ENCODE results near the gene SLC13A3.

SLC13A3 gene

DNA sequence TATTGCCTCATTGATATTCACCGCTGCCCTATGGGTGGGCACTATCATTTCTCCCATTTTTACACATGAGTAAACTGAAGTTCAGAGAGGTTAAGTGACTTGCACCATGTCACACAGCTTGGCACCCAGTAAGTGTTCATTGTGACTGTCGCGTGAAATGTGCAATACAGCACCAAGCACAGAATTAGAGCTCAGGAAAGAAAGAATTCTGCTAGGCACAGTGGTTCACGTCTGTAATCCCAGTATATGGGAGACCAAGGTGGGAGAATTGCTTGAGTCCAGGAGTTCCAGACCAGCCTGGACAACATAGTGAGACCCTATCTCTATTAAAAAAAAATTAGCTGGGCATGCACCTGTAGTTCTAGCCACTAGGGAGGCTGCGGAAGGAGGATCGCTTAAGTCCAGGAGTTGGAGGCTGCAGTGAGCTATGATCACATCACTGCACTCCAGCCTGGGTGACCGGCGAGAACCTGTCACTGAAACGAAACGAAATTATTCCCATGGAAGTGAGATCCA lies 626 bp downstream of the SLC13A3 start:
- DNase-seq = no peak

DNA sequence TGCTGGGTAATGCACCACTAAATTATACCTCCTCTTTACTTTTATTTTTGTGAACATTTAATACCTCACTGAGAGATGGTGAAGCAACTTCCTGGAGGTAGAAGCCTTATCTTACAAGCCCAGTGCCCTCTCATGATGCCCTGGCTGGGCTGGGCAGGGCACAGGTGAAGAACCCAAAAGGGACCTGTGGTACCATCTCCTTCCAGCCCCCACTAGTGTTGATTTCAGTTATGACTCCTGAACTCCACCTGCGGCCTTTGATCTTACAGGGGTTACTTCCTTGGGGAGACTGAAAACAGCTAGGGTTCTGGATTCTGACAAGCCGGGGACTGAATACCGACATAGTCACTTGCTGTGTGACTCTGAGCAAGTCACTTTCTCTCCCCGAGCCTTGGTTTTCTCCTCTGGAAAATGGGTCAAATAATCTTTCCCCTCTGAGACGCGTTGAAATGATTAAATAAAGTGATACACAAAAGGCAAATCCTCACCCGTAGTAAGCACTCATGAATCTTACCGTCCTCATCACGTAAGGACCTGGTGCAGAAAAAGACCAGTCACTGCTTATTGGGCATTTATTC lies 1.2 kb downstream of the SLC13A3 start:
- no peak for DNase-seq

DNA sequence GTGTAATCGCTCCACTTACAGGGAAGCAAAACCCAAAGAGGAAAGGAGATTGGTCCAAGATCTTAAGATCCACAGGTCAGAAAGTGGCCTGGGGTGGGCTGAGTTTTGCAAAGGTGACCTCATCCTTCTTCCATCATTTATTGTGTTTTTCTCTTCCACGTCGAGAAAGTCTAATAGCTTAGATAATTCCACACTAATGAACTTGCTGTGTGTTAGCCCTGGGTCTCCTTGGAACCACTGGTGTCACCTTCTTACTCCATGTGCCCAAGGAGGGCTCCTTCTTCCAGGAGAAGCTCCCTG lies 1.7 kb downstream of the SLC13A3 start:
- no peak for DNase-seq

DNA sequence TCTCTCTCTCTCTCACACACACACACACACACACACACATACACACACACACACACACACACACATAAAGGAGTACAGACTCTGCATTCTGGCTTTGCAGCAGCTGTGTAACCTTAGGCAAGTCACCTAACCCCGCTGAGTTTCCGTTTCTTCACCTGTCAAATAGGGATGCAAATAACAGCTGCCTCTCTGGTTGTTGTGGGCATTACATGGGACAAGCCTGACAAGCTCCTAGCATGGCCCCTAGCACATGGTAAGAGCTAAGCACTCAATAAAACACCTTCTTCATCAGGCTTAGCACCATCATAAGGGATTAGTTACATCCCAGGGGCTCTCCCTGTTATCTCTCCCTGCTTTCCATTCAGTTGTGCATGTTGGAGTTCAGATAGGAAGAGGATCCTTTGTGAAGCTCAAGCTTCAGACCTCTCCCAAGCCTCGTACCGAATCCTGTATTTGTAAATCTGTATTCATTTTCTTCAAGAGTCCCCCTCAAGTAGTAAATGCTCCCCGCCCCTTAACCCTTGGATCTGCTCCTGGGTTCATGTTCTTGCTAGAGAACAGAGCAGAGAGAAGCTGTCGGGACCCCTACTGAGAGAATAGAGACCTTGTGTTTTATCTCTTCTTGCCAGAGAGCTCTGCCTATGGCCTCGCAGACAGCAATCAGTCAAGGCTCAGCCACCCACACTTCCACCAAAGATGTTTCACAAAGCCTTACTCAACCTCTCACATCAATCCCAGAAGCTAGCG lies 2.2 kb downstream of the SLC13A3 start:
- no peak for DNase-seq

DNA sequence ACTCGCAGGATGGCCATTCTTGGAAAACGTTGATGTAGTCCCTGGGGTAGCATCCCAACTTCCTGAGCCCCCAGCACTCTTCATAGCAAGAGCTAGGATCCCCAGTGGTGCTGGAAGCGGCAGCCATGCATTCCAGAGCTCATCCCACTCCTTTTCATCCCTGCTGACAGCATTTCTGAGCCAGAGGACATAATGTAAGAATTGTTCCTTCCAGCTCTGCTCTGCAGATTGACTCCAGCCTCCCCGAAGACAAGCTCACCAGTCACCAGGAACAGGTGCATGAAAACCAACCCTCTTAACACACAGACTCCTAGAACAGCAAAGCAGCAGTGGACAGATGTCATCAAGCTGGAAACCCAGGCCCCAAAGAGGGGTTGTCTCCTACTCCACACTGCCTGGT lies 3.8 kb downstream of the SLC13A3 start:
- DNase-seq = no peak

DNA sequence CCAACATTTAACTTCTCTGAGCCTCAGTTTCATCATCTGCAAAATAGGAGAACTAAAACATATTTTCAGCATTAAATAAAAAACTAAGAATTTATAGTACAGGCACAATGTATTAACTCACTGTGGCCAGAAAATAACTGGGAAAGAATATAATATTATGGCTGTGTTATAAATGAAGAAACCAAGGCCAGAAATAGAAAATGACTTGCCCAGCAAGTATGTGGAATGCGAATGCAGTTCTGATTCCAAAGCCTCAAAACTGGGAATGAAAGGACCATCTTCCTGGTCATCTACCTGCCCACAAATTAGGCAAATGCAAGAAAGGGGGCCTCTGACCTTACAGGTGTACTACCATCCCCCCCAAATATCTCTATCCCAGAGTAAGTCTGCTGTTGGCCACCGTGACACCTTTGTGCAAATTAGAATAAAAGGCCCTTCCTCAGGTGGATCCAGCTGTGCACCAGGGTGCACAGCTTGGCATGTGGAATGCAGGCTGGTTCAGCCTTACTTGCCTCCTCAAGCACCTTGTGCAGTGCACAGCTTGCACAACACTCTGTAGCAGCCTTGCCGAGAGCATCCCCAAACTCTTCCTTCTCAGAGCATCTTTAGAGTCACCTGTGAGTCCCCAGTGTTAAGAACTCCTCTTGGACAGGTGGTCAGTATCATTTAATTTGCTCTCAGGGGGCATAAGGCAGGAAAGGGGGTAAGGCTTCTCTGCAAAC lies 4.4 kb downstream of the SLC13A3 start:
- no peak for DNase-seq

DNA sequence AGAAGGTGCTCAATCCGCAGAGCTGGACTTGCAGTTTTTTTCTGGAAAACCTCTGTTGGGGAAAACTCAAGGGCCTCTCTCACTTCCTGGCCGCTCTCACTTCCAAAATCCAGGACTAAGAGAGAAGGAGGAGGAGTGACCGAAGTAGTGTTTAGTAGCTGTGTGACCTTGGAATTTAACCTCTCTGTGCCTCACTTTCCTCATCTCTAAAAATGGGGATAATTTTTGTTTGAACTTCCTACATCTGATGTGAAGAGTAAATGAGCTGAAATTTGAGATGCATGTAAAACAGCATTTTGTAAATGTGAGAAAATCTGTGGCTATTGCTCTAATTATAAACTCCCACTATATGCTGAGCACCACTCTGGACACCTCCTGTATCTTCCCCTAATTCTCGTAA lies 5.1 kb downstream of the SLC13A3 start:
- DNase-seq = no peak

DNA sequence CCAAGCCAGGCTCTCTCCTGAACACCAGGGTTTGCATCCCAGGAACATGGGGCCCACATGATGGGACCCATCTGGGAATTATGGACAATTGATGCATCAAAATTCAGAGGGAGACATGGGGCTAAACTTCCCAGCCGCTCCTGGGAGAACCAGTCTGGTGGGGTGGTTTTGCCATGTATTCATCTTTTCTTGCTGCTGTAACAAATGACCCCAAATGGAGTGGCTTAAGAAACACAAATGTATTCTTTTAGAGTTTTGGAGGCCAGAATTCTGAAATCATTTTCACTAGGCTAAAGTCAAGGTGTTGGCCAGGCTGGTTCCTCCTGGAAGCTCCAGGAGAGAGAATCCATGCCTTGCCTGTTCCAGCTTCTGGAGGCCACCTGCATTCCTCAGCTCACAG lies 6.5 kb downstream of the SLC13A3 start:
- DNase-seq = no peak

DNA sequence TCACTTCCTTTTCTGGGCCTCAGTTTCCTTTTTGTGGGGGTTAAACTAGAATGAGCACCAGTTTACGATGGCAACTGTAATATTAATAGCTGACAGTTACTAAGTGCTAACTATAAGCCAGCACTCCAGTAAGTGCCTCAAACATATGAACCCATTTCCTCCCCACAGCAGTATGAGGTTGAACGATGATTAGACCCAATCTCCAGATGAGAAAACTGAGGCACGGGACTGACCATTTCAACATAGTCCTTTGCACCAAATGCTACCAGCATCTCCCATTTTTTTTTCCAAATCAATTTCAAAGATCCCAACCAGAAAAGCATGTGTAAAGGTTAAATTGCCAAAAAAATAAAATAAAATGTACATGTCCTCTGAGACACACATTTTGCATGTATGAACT lies 7.1 kb downstream of the SLC13A3 start:
- no peak for DNase-seq

DNA sequence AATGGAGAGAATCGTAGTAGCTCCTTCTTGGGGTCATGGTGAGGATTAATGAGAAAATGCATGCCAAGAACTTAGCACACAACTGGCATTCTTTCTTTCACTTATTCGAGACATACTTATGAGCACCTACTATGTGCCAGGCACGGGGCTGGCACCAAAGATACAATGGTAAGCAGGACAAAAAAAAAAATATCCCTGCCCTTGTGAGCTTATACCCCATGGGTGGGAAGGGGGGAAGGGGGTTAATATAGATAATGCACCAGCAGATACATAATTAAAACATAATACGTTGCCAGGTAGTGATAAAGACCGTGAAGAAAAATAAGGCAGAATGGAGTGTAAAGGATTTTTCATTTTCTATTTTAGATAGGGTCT lies 8.3 kb downstream of the SLC13A3 start:
- DNase-seq = no peak

DNA sequence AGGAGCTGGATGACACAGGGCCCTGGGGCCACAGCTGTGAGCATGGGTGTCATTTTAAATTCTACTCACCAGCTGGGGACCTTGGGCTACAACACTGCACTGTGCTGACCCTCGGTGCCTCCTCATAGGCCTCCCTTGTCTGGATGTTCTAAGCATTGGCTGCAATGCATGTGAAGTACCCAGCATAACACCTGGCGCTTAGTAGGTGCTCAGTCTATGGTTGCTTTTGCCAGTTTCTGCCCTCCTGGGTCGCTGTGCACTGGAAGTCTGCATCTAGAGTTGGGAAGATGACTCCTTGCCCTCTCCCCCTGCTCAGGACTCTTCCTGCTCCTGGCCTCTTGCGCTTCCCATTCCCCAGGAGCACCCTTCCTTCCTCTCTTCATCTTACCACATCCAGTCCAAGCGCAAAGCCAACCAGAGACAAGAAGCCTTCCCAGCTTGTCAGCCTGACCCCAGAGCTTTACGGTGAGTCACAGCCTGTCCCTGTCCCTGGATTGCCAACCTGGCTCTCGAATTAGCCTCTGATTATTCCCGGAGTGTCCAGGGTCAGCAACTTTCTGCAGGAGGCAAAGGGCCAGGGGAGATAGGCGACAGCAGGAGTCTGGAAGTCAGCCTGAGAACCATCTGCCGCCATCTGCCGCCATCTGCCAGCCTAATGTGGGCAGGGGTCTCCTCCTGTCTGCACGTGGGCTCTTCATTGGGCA lies 8.8 kb downstream of the SLC13A3 start:
- DNase-seq = no peak

DNA sequence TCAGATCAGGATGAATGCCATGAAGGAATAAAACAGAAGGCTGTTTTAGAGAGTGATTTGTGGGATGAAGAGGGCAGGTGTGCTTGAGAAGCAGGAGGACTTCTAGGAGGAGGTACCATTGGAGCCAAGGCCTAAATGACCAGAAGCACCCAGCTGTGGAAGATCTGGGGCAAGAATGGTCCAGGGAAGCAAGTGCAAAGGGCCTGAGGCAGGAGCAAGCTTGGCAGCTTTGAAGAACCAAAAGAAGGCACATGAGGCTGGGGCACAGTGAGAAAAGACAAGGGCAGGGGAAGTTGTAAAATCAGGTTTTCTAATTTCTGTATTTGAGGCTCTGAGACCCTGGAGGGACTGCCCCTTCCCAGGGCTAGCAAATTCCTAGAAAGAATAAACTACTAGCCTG lies 9.8 kb downstream of the SLC13A3 start:
- DNase-seq = no peak

DNA sequence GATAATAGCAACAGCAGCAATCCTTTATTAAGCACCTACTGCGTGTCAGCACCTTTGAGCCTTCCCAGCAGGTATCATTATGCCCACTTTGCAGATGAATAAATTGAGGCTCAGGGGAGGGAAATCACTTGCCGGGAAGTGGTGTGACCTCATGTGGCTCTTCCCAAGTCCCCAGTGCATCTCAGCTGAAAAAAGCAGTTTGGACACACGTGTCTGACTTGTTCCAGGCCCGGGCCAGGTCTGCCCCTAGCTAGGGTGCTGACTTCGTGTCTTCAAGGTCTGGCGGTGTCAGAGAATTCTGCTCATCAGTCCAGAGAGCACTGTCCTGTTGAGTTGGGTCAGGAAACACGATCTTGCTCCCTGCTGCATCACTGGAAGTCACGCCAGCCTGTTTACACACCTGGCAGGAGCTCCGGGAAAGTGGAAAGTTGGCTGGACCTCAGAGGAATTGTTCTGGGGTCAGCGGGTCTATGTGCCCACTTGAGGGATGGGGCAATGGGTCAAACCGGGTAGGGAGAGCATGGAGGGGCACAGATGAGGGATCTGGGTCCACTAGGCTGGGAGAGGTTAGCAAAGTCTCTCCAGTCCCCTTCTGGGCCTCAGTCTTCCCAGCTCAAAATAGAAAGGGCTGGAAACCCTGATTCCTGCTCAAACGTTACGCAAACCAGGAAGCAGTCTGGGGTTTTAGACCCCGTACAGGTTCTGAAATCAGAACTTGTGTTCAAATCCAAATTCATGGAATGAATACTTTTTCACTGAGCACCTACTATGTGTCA lies 10.5 kb downstream of the SLC13A3 start:
- peak; percentile 17 for DNase-seq

DNA sequence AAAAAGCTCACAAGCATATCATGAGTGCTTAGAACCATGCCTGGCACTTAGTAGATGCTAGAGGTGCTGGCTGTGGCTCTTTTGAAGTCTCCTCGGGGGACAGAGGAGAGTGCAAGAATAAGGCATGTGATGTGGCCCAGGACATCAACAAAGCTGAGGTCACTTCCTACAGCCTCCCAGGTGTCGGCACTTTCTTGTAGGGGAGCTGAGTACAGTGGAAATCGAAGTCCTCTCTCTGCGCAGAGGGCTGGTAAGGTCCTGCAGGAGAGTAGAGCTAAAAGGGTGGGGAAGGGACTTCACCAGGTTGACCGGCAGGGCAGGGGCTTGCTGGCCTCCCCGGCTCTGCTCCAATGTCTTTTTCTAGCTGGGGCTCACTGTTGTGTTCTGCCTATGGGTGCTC lies 11.2 kb downstream of the SLC13A3 start:
- DNase-seq = no peak

DNA sequence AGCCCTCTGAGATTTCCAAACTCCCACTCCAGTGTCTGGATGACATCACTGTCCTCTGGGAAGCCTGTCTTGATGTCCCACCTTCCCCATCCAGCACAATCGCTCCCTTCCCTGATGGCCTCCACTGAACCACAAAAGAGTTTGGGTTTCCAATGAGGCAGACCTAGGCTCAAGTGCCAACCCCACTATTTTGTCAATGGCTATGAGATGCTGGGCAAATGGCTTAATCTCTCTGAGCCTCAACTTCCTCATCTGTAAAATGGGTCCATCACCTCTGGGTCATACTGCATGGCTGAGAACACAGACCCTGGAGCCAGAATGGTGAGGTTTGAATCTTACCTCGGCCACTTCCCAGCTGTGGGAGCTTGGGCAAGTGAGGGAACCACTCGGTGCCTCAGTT lies 11.7 kb downstream of the SLC13A3 start:
- no peak for DNase-seq

DNA sequence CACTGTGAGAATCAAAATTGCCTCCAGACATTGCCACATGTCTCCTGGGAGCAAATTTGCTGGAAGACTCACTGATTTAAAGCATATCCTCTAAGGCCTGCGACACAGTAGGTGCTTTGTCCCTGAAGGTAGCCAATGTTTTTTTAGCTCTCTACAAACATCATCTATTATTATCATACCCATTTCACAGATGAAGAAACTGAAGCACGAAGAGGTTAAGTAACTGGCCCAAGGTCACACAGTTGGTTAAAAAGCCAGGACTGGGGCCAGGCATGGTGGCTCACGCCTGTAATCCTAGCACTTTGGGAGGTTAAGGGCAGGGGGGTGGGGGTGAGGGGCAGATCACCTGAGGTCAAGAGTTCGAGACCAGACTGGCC lies 12.4 kb downstream of the SLC13A3 start:
- DNase-seq = no peak

DNA sequence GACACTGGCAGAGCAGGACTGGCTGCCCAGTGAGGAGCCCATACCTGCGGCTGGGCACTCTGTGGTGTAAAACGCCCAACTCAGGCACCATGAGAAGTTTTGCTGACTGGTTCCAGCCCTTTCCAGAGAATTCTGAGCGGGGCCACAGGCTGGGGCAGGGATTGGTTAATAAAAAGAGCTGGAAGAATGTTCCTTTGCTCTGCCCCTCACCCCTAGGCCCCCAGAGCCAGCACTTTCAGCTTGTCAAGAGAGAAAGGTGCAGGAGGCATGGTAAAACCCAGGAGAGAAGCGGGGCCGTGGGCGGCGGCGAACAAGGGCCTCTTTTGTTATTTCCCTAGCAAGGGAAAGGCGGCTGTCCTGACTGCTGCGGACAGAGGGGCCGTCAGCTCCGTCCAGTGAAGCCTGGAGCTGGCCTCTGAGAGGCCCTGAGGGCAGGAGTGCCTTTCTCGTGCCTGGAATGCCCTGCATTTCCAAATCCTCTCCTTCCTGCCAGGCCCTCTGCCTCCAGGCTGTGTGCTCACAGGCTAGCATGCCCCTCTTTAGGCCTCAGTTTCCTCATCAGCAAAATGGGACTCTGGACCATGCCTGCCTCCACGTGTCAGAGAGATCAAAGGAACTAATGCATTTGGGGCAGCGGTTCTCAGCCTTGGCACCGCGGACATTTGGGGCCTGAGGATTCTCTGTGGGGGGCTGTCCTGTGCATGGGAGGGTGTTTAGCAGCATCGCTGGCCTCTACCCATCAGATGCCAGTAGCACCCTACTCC lies 12.9 kb downstream of the SLC13A3 start:
- no peak for DNase-seq

DNA sequence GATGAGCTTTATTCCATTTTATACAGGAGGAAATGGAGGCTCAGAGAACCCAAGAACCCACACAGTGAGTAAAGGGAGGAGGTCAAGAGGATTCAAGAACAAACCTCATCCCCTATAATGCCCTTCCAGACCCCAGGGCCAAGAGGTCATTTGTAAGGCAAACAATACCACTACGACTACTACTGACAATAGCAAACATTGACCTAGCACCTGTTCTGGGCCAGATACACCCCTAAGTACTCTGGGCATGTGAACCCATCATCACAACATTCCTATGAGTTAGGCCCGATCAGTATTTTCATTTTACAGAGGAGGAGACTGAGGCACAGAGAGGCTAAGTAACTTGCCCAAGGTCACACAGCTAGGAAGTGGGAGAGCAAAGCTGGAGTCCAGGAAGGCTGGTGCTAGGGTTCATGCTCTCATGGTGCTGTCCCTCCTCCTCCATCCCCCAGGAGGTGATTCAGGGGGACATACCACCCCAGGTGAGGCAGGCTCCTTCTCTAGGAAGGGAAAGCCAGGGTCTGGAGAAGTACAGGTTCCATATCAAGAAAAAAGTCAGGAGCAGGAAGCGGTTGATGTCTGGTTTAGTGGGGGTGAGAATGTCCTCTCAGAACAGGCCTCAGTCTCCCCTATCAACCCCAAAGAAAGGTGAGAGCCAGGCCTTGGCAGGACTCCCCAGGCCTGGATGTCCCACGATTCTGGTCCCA lies 13.7 kb downstream of the SLC13A3 start:
- DNase-seq = no peak

DNA sequence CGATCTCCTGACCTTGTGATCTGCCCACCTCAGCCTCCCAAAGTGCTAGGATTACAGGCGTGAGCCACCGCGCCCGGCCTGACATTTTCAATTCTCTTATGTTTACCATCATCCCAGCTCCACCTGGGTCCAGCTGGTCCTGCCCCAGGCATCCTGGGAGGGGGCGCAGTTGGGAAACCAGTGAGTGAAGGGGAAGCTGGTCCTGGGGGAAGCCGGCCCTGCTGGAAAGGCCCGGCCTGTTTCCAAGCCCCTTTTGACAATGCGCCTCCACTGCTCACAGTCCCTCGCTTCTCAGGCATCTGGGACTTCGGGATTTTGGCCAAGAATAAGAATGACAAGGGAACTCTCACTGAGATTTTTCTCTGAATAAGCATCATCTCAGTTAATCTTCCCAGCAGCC lies 14.2 kb downstream of the SLC13A3 start:
- no peak for DNase-seq

DNA sequence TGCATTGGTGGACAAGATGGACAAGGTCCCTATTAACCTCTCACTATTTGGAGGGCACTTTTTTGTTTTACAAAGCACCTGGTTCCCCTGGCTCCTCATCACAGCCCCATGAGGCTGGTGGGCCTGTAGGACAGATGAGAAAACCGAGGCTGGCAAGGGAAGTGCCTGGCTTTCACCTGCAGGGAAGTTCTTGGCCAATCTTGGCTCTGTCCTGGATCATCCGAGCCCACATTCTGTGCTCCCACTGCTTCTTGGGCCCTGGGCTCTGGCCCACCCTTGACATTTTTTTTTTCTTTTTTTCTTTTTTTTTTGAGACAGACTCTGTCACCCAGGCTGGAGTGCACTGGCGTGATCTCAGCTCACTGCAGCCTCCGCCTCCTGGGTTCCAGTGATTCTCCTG lies 14.7 kb downstream of the SLC13A3 start:
- DNase-seq = no peak

DNA sequence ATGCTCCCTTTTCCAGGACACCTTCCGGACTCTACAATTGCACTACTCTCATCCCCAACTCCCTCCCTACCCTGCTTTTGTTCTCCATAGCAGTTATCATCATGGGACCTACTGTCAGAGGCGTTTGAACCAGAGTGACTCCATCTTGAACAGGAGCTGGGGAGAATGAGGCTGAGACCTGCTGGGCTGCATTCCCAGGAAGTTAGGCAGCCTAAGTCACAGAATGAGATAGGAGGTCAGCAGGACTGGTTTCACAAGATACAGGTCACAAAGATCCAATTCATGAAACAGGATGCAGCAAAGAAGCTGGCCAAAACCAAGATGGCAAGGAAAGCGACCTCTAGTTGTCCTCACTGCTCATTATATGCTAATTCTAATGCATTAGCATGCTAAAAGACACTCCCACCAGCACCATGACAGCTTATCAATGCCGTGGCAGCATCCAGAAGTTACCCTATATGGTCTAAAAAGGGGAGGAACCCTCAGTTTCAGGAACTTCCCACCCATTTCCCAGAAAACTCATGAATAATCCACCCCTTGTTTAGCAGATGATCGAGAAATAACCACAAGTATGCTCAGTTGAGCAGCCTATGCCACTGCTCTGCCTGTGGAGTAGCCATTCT lies 15.6 kb downstream of the SLC13A3 start:
- no peak for DNase-seq
